WTC11 (cell line): ENCODE measurements around the gene C6orf120. TPM values are rescaled to one million over a fixed set of nuclear protein-coding genes. Genes with fewer than 3 reads are reported as not detected.

ENCODE experiments used
- ATAC-seq: fragments of 200-7000 bp; cut with Tn5 transposase; 2 replicates; pipeline ENCODE4 v1.10.0; 2021; ENCODE audit warnings: mild to moderate bottlenecking, moderate library complexity
- CTCF ChIA-PET: fragments of 300-600 bp; sonication (Branson Sonifier 250); formaldehyde crosslinking; loops from one replicate; lab custom pipeline; 2021; ENCODE audit warnings: antibody characterized with exemption; lab: Charles Lee
- POLR2A ChIA-PET: fragments of 350-600 bp; sonication (Branson Sonifier 250); formaldehyde crosslinking; loops from one replicate; lab custom pipeline; 2021; ENCODE audit warnings: antibody characterized with exemption; lab: Charles Lee
- DNase-seq: peaks from one replicate; pipeline ENCODE4 v3.0.0; 2021; ENCODE audit warnings: low spot score
- H3K27ac Mint-ChIP-seq: 2 replicates; pipeline ENCODE4 v1.8.0; 2021; ENCODE audit warnings: mixed read lengths
- H3K27me3 Mint-ChIP-seq: 2 replicates; pipeline ENCODE4 v1.8.0; 2021; ENCODE audit warnings: low read depth, mild to moderate bottlenecking, moderate library complexity, mixed read lengths
- H3K36me3 Mint-ChIP-seq: 2 replicates; pipeline ENCODE4 v1.8.0; 2021; ENCODE audit warnings: mixed read lengths
- H3K4me1 Mint-ChIP-seq: 2 replicates; pipeline ENCODE4 v1.8.0; 2022; ENCODE audit warnings: mixed read lengths
- H3K4me3 Mint-ChIP-seq: 2 replicates; pipeline ENCODE4 v1.8.0; 2021; ENCODE audit warnings: mild to moderate bottlenecking, moderate library complexity, mixed read lengths
- H3K9me3 Mint-ChIP-seq: 2 replicates; pipeline ENCODE4 v1.8.0; 2021; ENCODE audit warnings: mixed read lengths
- ATF1 ChIP-seq: sonication (generic); formaldehyde crosslinking; IDR thresholded peaks from 2 replicates; pipeline ENCODE4 v1.8.1; 2023; ENCODE audit warnings: mild to moderate bottlenecking, moderate library complexity, missing genetic modification reagents
- CREM ChIP-seq: sonication (generic); formaldehyde crosslinking; IDR thresholded peaks from 2 replicates; pipeline ENCODE4 v1.8.1; 2022; ENCODE audit warnings: mild to moderate bottlenecking, missing genetic modification reagents, moderate library complexity
- GABPB1 ChIP-seq: sonication (generic); formaldehyde crosslinking; IDR thresholded peaks from 2 replicates; pipeline ENCODE4 v1.8.1; 2023; ENCODE audit warnings: mild to moderate bottlenecking, missing genetic modification reagents
- IRF1 ChIP-seq: sonication (generic); formaldehyde crosslinking; IDR thresholded peaks from 2 replicates; pipeline ENCODE4 v1.8.0; 2023; ENCODE audit warnings: missing genetic modification reagents
- JAZF1 ChIP-seq: fragments of 250-450 bp; sonication (Bioruptor Pico); IDR thresholded peaks from 2 replicates; pipeline ENCODE4 v1.9.0; 2021; ENCODE audit warnings: moderate library complexity, mild to moderate bottlenecking, inconsistent platforms
- MLX ChIP-seq: sonication (generic); formaldehyde crosslinking; IDR thresholded peaks from 2 replicates; pipeline ENCODE4 v1.8.1; 2023; ENCODE audit warnings: mild to moderate bottlenecking, missing genetic modification reagents, moderate library complexity
- NFE2L1 ChIP-seq: sonication (generic); formaldehyde crosslinking; IDR thresholded peaks from 2 replicates; pipeline ENCODE4 v1.8.1; 2023; ENCODE audit warnings: missing genetic modification reagents
- NFYB ChIP-seq: sonication (generic); formaldehyde crosslinking; conservative IDR thresholded peaks from 2 replicates; pipeline ENCODE4 v1.8.0; 2022; ENCODE audit warnings: low read depth, missing genetic modification reagents
- NR1H2 ChIP-seq: sonication (generic); formaldehyde crosslinking; IDR thresholded peaks from 2 replicates; pipeline ENCODE4 v1.9.0; 2021; ENCODE audit warnings: mild to moderate bottlenecking, moderate library complexity, missing genetic modification reagents
- RORB ChIP-seq: fragments of 250-450 bp; sonication (Bioruptor Pico); IDR thresholded peaks from 2 replicates; pipeline ENCODE4 v1.9.0; 2021; ENCODE audit warnings: mild to moderate bottlenecking
- SMAD3 ChIP-seq: sonication (generic); formaldehyde crosslinking; IDR thresholded peaks from 2 replicates; pipeline ENCODE4 v1.8.0; 2022; ENCODE audit warnings: missing genetic modification reagents, mild to moderate bottlenecking, borderline replicate concordance
- SOX15 ChIP-seq: fragments of 250-450 bp; sonication (Bioruptor Pico); IDR thresholded peaks from 2 replicates; pipeline ENCODE4 v1.9.0; 2021; ENCODE audit warnings: mild to moderate bottlenecking
- USF2 ChIP-seq: sonication (generic); formaldehyde crosslinking; IDR thresholded peaks from 2 replicates; pipeline ENCODE4 v1.8.1; 2023; ENCODE audit warnings: mild to moderate bottlenecking, missing genetic modification reagents, moderate library complexity
- ZNF232 ChIP-seq: sonication (generic); formaldehyde crosslinking; IDR thresholded peaks from 2 replicates; pipeline ENCODE4 v1.8.0; 2022; ENCODE audit warnings: mild to moderate bottlenecking, missing genetic modification reagents
- ZNF263 ChIP-seq: sonication (generic); formaldehyde crosslinking; IDR thresholded peaks from 2 replicates; pipeline ENCODE4 v1.8.1; 2022; ENCODE audit warnings: low read depth, mild to moderate bottlenecking, moderate library complexity, missing genetic modification reagents
- ZNF423 ChIP-seq: fragments of 250-450 bp; sonication (Bioruptor Pico); IDR thresholded peaks from 2 replicates; pipeline ENCODE4 v2.1.2; 2022; ENCODE audit warnings: mild to moderate bottlenecking, moderate library complexity
- ZNF671 ChIP-seq: fragments of 250-450 bp; sonication (Bioruptor Pico); IDR thresholded peaks from 2 replicates; pipeline ENCODE4 v1.8.0; 2021; ENCODE audit warnings: mild to moderate bottlenecking
- total RNA-seq: library from RNA; stranded (reverse); gene quantifications from 3 replicates; pipeline ENCODE4 v1.2.3, GENCODE V29; 2021
- TF ChIP-seq, protein P1 (sequence below): sonication (generic); formaldehyde crosslinking; IDR thresholded peaks from 2 replicates; pipeline ENCODE4 v1.8.1; 2022; ENCODE audit warnings: mild to moderate bottlenecking, moderate library complexity, missing genetic modification reagents
- TF ChIP-seq, protein P2 (sequence below): fragments of 250-450 bp; sonication (Bioruptor Pico); IDR thresholded peaks from 2 replicates; pipeline ENCODE4 v2.1.2; 2022; ENCODE audit warnings: mild to moderate bottlenecking, moderate library complexity
- TF ChIP-seq, protein P3 (sequence below): fragments of 250-450 bp; sonication (Bioruptor Pico); IDR thresholded peaks from 2 replicates; pipeline ENCODE4 v1.9.0; 2021; ENCODE audit warnings: mild to moderate bottlenecking, borderline replicate concordance

C6orf120 gene
- total RNA-seq, 1 experiment from 2014 or later, result 34.5 TPM

- TF ChIP-seq USF2 (CRISPR knock-in tag), result no peak
- TF ChIP-seq GABPB1 (CRISPR knock-in tag), result no peak
- TF ChIP-seq RORB (CRISPR knock-in tag), result no peak
- TF ChIP-seq, protein P1, sequence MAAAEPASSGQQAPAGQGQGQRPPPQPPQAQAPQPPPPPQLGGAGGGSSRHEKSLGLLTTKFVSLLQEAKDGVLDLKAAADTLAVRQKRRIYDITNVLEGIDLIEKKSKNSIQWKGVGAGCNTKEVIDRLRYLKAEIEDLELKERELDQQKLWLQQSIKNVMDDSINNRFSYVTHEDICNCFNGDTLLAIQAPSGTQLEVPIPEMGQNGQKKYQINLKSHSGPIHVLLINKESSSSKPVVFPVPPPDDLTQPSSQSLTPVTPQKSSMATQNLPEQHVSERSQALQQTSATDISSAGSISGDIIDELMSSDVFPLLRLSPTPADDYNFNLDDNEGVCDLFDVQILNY, result no peak
- TF ChIP-seq MLX (CRISPR knock-in tag), result no peak
- TF ChIP-seq ZNF671 (CRISPR knock-in tag), result no peak
Measured at GRCh38 chr6:169678342-169678741, 23.6 kb upstream of the C6orf120 start (continued).

- H3K9me3 Mint-ChIP-seq, result peaks cover 35% of the 10 kb centered on the region
- ChIA-PET CTCF (no interaction called here), POLR2A (no interaction called here)
- H3K36me3 Mint-ChIP-seq, result peaks cover 79% of the 10 kb centered on the region
- DNase-seq (no peak), ATAC-seq (no peak)
- H3K27me3 Mint-ChIP-seq, result no peaks in the 10 kb centered on the region
- no peak overlapping the region for H3K27ac Mint-ChIP-seq
- TF ChIP-seq CREM (CRISPR knock-in tag), result no peak
- no peak for TF ChIP-seq NFYB
- TF ChIP-seq ZNF232 (CRISPR knock-in tag), result no peak
- TF ChIP-seq NFE2L1 (CRISPR knock-in tag), result no peak
- TF ChIP-seq, protein P2, sequence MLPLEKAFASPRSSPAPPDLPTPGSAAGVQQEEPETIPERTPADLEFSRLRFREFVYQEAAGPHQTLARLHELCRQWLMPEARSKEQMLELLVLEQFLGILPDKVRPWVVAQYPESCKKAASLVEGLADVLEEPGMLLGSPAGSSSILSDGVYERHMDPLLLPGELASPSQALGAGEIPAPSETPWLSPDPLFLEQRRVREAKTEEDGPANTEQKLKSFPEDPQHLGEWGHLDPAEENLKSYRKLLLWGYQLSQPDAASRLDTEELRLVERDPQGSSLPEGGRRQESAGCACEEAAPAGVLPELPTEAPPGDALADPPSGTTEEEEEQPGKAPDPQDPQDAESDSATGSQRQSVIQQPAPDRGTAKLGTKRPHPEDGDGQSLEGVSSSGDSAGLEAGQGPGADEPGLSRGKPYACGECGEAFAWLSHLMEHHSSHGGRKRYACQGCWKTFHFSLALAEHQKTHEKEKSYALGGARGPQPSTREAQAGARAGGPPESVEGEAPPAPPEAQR (CRISPR knock-in tag), result no peak
- no peak for TF ChIP-seq JAZF1 (CRISPR knock-in tag)
- TF ChIP-seq SMAD3 (CRISPR knock-in tag), result no peak
- H3K4me1 Mint-ChIP-seq, result no peaks in the 10 kb centered on the region
- H3K4me3 Mint-ChIP-seq, result no peak overlapping the region
Measured at GRCh38 chr6:169684056-169684455, 17.9 kb upstream of the C6orf120 start.

- DNase-seq, result no peak
- Mint-ChIP-seq H3K27ac (no peak overlapping the region), H3K9me3 (peaks cover 40% of the 10 kb centered on the region), H3K4me3 (no peak overlapping the region), H3K4me1 (peaks cover 5% of the 10 kb centered on the region), H3K27me3 (no peaks in the 10 kb centered on the region), H3K36me3 (peaks cover 80% of the 10 kb centered on the region)
- TF ChIP-seq SMAD3 (CRISPR knock-in tag) (no peak), ZNF263 (CRISPR knock-in tag) (no peak), IRF1 (CRISPR knock-in tag) (no peak), ATF1 (no peak), ZNF423 (CRISPR knock-in tag) (no peak), SOX15 (CRISPR knock-in tag) (no peak), NR1H2 (CRISPR knock-in tag) (no peak)
- TF ChIP-seq, protein P3, sequence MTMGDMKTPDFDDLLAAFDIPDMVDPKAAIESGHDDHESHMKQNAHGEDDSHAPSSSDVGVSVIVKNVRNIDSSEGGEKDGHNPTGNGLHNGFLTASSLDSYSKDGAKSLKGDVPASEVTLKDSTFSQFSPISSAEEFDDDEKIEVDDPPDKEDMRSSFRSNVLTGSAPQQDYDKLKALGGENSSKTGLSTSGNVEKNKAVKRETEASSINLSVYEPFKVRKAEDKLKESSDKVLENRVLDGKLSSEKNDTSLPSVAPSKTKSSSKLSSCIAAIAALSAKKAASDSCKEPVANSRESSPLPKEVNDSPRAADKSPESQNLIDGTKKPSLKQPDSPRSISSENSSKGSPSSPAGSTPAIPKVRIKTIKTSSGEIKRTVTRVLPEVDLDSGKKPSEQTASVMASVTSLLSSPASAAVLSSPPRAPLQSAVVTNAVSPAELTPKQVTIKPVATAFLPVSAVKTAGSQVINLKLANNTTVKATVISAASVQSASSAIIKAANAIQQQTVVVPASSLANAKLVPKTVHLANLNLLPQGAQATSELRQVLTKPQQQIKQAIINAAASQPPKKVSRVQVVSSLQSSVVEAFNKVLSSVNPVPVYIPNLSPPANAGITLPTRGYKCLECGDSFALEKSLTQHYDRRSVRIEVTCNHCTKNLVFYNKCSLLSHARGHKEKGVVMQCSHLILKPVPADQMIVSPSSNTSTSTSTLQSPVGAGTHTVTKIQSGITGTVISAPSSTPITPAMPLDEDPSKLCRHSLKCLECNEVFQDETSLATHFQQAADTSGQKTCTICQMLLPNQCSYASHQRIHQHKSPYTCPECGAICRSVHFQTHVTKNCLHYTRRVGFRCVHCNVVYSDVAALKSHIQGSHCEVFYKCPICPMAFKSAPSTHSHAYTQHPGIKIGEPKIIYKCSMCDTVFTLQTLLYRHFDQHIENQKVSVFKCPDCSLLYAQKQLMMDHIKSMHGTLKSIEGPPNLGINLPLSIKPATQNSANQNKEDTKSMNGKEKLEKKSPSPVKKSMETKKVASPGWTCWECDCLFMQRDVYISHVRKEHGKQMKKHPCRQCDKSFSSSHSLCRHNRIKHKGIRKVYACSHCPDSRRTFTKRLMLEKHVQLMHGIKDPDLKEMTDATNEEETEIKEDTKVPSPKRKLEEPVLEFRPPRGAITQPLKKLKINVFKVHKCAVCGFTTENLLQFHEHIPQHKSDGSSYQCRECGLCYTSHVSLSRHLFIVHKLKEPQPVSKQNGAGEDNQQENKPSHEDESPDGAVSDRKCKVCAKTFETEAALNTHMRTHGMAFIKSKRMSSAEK, result no peak
- ATAC-seq, result no peak
- ChIA-PET POLR2A (no interaction called here), CTCF (no interaction called here)
Measured at GRCh38 chr6:169685860-169686259, 16.1 kb upstream of the C6orf120 start.
